Large intestine (tissue), 3 donors: Measurements from ENCODE around the gene THAP3. TPM values are rescaled to one million over a fixed set of nuclear protein-coding genes. Genes with fewer than 3 reads are reported as not detected.

Source experiments
- DNase-seq, 2 donors: peaks; one replicate each; pipeline versions ENCODE4 v3.0.0 to v3.0.0-alpha.2; 2013
- H3K27ac ChIP-seq: one replicate; pipeline ENCODE4 v1.5.1; 2013; ENCODE audit warnings: low read length
- H3K27me3 ChIP-seq: 2 replicates; pipeline ENCODE4 v1.6.1; 2013; ENCODE audit warnings: low read length; ENCODE audit not compliant: control insufficient read depth, insufficient read depth
- H3K36me3 ChIP-seq: 2 replicates; pipeline ENCODE4 v1.6.1; 2013; ENCODE audit warnings: low read length; ENCODE audit not compliant: control insufficient read depth, insufficient read depth
- H3K4me1 ChIP-seq: one replicate; pipeline ENCODE4 v1.6.1; 2013; ENCODE audit warnings: low read length; ENCODE audit not compliant: control insufficient read depth, insufficient read depth
- H3K4me3 ChIP-seq: one replicate; pipeline ENCODE4 v1.5.1; 2013; ENCODE audit warnings: low read length
- H3K9me3 ChIP-seq: one replicate; pipeline ENCODE4 v1.6.1; 2013; ENCODE audit warnings: mild to moderate bottlenecking, low read depth, low read length, moderate library complexity; ENCODE audit not compliant: control insufficient read depth
- WGBS: methylation state at CpG from one replicate; pipeline ENCODE4 v1.1.5; 2013; ENCODE audit warnings: low lambda C conversion rate; ENCODE audit not compliant: insufficient coverage; 5-methylcytosine and 5-hydroxymethylcytosine counted together
- polyA plus RNA-seq: library from polyadenylated mRNA; unstranded; fragments of 120-200 nt; gene quantifications from one replicate; pipeline ENCODE4 v1.2.1, GENCODE V29; 2013

The THAP3 gene
- polyA plus RNA-seq, 1 donor, result 16.2 TPM

DNA sequence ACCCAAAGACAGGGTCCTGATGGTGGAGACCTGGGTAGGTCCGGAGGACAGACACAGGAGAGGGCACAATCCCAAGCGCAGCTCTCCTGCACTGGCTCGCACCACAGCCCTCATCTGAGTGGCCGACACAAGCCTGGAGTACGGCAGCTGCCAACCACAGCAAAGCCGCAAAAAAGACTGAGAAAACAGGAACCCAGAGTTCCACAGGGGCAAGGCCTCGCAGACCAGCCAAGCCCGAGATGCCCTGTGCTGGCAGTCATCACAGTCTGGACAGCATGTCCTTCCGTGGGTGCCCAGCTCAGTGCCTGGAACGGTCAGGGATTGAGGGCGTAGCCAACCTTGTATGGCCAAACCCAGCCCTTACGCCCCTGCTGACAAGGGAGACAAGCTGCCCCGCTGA lies 33.4 kb upstream of the THAP3 start:
- no peaks in the 10 kb centered on the region for H3K4me1 ChIP-seq
- no peak overlapping the region for H3K27ac ChIP-seq

DNA sequence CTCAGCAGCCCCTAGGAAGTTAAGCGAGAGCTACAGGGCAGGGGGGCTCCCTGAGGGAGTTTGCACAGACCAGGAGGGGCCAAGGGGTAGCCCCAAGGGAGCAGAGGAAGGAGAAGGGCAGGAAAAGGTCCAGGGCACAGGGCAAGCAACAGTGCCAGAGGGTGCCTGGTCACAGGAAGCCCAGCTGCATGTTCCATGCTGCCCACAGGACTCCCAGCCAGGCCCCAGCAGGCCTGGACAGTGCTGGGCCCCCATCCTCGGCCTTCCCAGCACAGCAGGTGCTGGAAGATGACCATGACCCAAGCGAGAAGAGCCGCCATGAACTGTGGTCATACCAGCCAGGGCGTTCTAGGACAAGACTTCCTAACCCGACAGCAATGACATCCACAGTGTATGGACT lies 33.0 kb upstream of the THAP3 start:
- H3K36me3 ChIP-seq, result peaks cover 92% of the 10 kb centered on the region
- H3K27ac ChIP-seq, result no peak overlapping the region
- H3K27me3 ChIP-seq, result no peaks in the 10 kb centered on the region
- 80% methylated on average over 1 of the region's 6 CpGs for WGBS
- no peaks in the 10 kb centered on the region for H3K9me3 ChIP-seq
- DNase-seq, result no peak
- H3K4me1 ChIP-seq, result no peaks in the 10 kb centered on the region
- H3K4me3 ChIP-seq, result no peak overlapping the region

More for the DNA sequence above, 33.4 kb upstream of the THAP3 start:
- DNase-seq, result no peak
- no peak overlapping the region for H3K4me3 ChIP-seq
- H3K9me3 ChIP-seq, result no peaks in the 10 kb centered on the region
- no peaks in the 10 kb centered on the region for H3K27me3 ChIP-seq
- no CpG with 5 or more reads among the region's 13 CpGs for WGBS
- H3K36me3 ChIP-seq, result peaks cover 89% of the 10 kb centered on the region

DNA sequence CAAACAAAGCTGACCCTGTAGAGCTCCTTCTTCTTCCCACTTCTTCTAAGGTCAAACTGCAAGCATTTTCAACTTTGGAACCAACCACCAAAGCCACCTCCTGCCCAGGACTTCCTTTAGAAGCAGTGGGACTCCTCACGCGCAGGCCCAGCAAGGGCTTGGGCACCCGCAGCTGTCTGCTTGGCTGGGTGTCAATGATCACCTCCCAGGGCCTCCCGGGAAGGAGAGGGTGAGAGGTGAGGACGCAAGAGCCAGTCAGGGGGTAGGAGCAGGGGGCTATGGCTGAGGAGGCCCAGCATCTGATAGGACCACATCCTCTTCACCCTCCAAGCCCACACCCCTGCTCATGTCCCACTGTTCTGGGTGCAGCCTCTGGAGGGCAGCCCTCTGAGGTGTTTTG lies 32.2 kb upstream of the THAP3 start:
- Histone ChIP-seq H3K27ac (no peak overlapping the region), H3K9me3 (no peaks in the 10 kb centered on the region), H3K36me3 (peaks cover 94% of the 10 kb centered on the region), H3K4me3 (no peak overlapping the region), H3K27me3 (no peaks in the 10 kb centered on the region), H3K4me1 (no peaks in the 10 kb centered on the region)
- no CpG with 5 or more reads among the region's 5 CpGs for WGBS
- no peak for DNase-seq

DNA sequence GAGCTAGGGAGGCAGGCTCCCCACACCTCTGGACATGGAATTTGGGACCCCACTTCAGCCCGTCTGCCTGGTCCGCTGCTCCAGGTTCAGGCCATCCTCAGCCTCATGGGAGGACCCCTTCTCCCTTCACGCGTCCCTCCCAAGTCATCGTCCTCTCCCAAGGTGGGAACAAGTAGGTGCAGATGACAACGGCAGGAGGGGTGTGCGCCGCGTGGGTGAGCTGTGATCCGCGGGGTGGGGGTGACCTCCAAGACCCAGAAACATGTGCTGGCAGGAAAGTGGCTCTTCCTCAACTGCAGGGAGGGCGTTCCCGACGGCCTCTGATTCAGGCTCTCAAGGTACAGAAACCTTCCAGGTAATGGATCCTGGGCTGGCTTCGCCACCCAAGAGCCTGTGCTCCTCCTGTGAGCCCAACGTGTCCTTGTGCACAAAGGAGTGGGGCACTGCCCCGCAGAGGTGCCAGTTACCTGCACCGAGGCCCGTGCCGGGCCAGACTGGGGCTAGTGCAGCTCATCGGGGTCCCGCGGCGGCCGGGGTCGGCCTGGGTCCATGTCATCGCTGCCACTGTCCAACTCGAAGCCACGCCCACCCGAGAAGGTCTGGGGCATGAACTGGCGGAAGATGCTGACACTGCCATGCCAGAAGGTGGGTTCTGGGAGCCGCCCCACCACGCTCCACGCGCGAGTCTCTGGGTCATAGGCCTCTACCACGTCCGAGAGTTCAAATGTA lies 31.6 kb upstream of the THAP3 start:
- no peaks in the 10 kb centered on the region for H3K4me1 ChIP-seq

DNA sequence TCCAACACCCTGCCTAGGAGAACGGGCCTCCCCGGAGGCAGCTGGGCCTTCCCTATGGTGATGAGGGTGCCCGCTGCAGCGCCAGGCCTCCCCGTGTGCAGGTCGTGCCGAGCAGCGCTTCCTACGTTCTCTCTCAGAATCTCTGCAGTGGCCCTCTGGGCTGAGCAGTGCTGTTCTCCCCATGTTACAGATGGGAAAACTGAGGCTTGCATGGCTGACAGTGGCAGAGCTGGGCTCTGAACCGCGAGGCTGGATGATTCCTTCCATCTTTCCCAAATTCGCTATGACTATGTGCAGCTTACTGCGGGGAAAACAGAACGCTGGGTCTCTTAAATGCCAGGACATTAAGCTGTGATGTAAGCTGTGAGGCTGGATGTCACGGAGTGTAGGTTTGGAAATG lies 30.9 kb upstream of the THAP3 start:
- no peaks in the 10 kb centered on the region for H3K9me3 ChIP-seq
- no peak for DNase-seq
- WGBS, result no CpG with 5 or more reads among the region's 15 CpGs
- H3K27me3 ChIP-seq, result no peaks in the 10 kb centered on the region
- H3K4me1 ChIP-seq, result no peaks in the 10 kb centered on the region
- H3K27ac ChIP-seq, result no peak overlapping the region
- peaks cover 89% of the 10 kb centered on the region for H3K36me3 ChIP-seq
- no peak overlapping the region for H3K4me3 ChIP-seq

More for the DNA sequence above, 31.6 kb upstream of the THAP3 start:
- Histone ChIP-seq H3K4me3 (no peak overlapping the region), H3K36me3 (peaks cover 94% of the 10 kb centered on the region), H3K27ac (no peak overlapping the region), H3K27me3 (no peaks in the 10 kb centered on the region), H3K9me3 (no peaks in the 10 kb centered on the region)
- WGBS, result no CpG with 5 or more reads among the region's 38 CpGs
- DNase-seq, result no peak

DNA sequence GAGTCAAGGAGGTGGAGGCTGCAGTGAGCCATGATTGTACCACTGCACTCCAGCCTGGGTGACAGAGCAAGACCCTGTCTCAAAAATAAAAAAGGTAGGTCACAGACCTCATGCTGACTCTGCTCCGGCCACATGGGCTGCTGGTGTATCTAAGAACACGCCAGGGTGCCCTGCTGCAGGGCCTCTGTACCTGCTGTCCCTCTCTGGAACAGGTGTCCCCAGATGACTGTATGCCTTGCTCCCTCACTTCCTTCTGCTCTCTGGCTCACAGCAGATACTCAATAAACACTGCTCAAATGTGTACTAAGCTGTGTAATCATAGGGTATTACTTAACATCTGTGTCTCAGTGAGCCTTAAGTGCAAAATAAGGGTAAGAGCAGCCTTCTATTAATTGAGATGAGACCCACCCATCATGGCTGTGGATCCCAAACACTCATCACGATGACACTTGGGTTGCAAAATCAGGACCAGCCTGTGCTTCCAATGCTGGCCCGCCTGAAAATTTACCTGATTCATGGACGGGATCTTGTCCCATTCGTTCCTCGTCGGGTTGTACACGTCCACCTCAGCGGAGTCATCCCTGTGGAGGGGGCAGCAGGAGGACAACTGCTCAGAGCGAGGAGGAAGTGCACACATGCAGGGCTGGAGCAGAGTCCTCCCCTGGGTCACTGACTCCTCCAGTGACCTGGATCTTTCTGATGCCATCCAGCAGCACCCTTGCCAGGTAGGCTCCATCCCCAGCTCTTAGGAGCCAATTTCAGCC lies 29.5 kb upstream of the THAP3 start:
- WGBS, result no CpG with 5 or more reads among the region's 11 CpGs
- H3K4me1 ChIP-seq, result peaks cover 9% of the 10 kb centered on the region
- H3K36me3 ChIP-seq, result peaks cover 83% of the 10 kb centered on the region

DNA sequence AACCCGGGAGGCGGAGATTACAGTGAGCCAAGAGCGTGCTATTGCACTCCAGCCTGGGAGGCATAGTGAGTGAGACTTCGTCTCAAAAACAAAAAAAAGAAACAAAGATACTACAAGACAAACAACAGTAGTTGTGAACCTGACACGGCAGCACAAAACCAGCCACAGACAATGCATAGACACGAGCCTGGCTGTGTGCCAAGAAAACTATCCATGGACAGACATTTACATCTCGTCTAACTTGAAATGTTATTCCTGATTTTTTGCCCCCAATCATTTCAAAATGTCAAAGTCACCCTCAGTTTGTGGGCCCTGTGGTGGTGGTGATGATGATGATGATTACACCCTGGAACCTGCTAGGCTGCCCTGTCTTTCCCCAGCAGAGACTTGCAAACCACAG lies 28.3 kb upstream of the THAP3 start:
- Histone ChIP-seq H3K27me3 (no peaks in the 10 kb centered on the region), H3K4me3 (no peak overlapping the region), H3K27ac (no peak overlapping the region), H3K36me3 (peaks cover 72% of the 10 kb centered on the region), H3K4me1 (peaks cover 15% of the 10 kb centered on the region), H3K9me3 (no peaks in the 10 kb centered on the region)
- no peak for DNase-seq
- WGBS, result no CpG with 5 or more reads among the region's 7 CpGs

More for the DNA sequence above, 29.5 kb upstream of the THAP3 start:
- H3K9me3 ChIP-seq, result no peaks in the 10 kb centered on the region
- H3K27me3 ChIP-seq, result no peaks in the 10 kb centered on the region
- no peak for DNase-seq
- no peak overlapping the region for H3K27ac ChIP-seq
- H3K4me3 ChIP-seq, result no peak overlapping the region

DNA sequence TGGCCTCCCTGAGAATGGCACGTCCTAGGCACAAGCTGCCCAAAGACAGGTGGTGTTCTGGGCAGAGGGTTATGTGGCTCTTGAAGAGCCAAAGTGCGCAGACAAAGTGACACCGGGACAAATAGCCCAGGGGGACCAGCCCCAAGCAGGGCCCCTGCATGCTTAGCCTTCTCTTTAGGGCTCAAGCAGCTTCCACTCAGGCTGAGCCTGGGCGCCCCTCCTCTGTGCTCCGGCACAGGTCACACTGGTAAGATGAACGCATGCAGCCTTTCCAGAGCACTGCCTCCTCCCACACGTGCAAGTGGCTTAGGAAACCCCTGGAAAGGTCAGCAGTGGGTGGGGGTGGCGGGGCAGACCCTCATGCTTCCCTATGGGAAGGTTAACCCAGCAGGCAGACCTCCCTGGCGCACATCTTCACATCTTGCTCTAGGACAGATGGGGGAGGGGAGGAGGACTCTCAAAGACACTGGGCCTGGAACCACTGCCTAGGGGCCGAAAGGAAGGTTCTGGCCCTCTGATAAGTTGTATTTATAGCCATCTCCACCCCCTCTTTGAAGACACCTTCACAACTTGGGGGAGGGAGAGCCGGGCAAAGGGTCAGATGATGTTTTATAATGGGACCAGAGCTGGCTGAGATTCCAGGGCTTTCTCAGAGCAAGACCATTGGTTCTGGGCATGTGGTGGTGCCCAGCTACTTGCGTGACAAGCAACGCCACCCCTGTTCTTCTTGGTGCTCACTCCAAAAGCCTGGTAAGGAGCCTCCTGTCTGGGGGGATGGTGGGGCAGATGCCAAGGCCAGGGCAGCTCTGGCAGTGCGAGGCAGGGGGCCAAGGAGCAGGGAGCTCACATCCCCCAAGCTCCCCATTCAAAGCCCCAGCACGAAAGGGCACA lies 27.5 kb upstream of the THAP3 start:
- no CpG with 5 or more reads among the region's 15 CpGs for WGBS
- Histone ChIP-seq H3K27ac (no peak overlapping the region), H3K36me3 (peaks cover 65% of the 10 kb centered on the region), H3K27me3 (no peaks in the 10 kb centered on the region), H3K9me3 (no peaks in the 10 kb centered on the region), H3K4me3 (no peak overlapping the region), H3K4me1 (peaks cover 15% of the 10 kb centered on the region)
- no peak for DNase-seq

DNA sequence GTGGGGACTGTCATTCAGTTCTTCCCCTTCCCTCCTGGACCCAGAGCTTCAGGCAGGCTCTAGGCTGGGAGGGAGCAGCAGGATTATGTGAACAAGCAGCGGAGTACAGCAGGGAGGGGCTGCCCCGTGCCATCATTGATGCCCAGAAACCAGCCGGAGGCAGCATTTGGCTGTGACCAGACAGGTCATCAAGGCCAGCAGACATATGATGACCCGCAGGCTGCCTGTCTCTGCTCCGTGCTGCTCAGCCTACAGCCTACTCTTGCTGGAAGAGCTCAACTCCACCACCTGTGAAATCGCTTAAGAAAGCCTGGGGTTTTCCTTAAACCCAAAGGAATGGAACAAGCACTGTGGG lies 26.9 kb upstream of the THAP3 start:
- no peak overlapping the region for H3K27ac ChIP-seq
- H3K27me3 ChIP-seq, result no peaks in the 10 kb centered on the region
- H3K36me3 ChIP-seq, result peaks cover 58% of the 10 kb centered on the region
- WGBS, result no CpG with 5 or more reads among the region's 6 CpGs
- DNase-seq, result no peak
- H3K4me1 ChIP-seq, result peaks cover 15% of the 10 kb centered on the region
- no peaks in the 10 kb centered on the region for H3K9me3 ChIP-seq
- no peak overlapping the region for H3K4me3 ChIP-seq
